Suprapubic skin (tissue), 4 donors: ENCODE results near the gene ICAM2. TPM values are rescaled to one million over a fixed set of nuclear protein-coding genes. Genes with fewer than 3 reads are reported as not detected.
"Not testable (repeated sequence)": the region's sequence is repeated elsewhere in the genome, so short reads cannot be mapped to it uniquely, and the experiment has no call there.

Experiments used
- DNase-seq, 2 donors: peaks; one replicate each; pipeline ENCODE4 v3.0.0-alpha.2; 2019; ENCODE audit warnings: low spot score in 2 of 2
- H3K27ac ChIP-seq: fragments of 200-600 bp; sonication (generic); one replicate; pipeline ENCODE4 v1.5.1; 2019
- H3K27me3 ChIP-seq: fragments of 200-600 bp; sonication (generic); one replicate; pipeline ENCODE4 v1.5.1; 2019
- H3K36me3 ChIP-seq: fragments of 200-600 bp; sonication (generic); one replicate; pipeline ENCODE4 v1.5.1; 2019
- H3K4me1 ChIP-seq: fragments of 200-600 bp; sonication (generic); one replicate; pipeline ENCODE4 v1.5.1; 2019
- H3K4me3 ChIP-seq: fragments of 200-600 bp; sonication (generic); one replicate; pipeline ENCODE4 v1.5.1; 2019; ENCODE audit warnings: mild to moderate bottlenecking
- H3K9me3 ChIP-seq: fragments of 200-600 bp; sonication (generic); one replicate; pipeline ENCODE4 v1.5.1; 2019
- EP300 ChIP-seq: sonication (generic); formaldehyde crosslinking; IDR thresholded peaks from one replicate; pipeline ENCODE4 v1.6.1; 2017; ENCODE audit warnings: antibody characterized with exemption
- POLR2A ChIP-seq, 2 donors: fragments of 450-650 bp; IDR thresholded peaks; one replicate each; pipeline ENCODE4 v1.6.1; 2017; ENCODE audit warnings: antibody characterized with exemption in 2 of 2, mild to moderate bottlenecking in 2 of 2, moderate library complexity in 2 of 2
- POLR2AphosphoS5 ChIP-seq, 3 donors: sonication (generic); formaldehyde crosslinking; IDR thresholded peaks; one replicate each; pipeline ENCODE4 v1.6.1; 2017; ENCODE audit warnings: antibody characterized with exemption in 3 of 3
- WGBS: methylation state at CpG from one replicate; pipeline ENCODE4 v1.1.5; 2018; 5-methylcytosine and 5-hydroxymethylcytosine counted together
- total RNA-seq, 4 donors: library from RNA; depleted of rRNA; stranded (reverse); fragments of >200 nt; gene quantifications; one replicate each; pipeline ENCODE4 v1.1.0, GENCODE V29; 2016
- TF ChIP-seq, protein P1 (sequence below), 2 donors: fragments of 200-600 bp in 1 of 2; fragments of 450-650 bp in 1 of 2; sonication (generic) in 1 of 2; IDR thresholded peaks; one replicate each; pipeline ENCODE4 v1.5.1; 2016 to 2019; ENCODE audit warnings: antibody characterized with exemption in 2 of 2, mild to moderate bottlenecking in 1 of 2, moderate library complexity in 1 of 2

Gene ICAM2
- total RNA-seq, 4 donors from 2014 or later = 8.4 to 32.5 (median 14.9) TPM

DNA sequence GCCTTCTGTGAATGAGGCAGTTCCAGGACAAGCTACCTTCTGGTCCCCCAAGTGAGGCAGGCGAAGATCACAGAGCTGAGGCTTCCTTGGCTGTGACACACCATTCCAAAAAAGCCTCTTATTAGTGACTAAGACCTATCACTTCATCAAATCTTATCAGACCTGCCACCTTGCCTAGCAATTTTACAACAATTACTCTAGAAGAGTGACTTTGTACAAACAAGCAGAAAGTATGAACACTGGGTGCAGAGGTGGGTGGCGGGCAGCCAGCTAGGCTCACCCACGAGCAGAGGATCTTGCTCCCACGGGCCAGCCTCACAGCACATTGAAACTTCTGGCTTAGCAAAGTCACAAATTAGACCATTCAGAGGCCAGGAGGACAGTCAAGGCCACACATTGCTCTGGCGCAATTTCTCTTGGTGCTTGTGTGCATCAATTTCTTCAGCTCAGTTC, 2.2 kb upstream of the ICAM2 start:
- DNase-seq = peak in 1 of 2 donors; percentile 26
- Histone ChIP-seq H3K4me1 (peaks cover 18% of the 10 kb centered on the region), H3K27ac (no peak overlapping the region), H3K9me3 (no peaks in the 10 kb centered on the region), H3K27me3 (no peaks in the 10 kb centered on the region), H3K4me3 (no peak overlapping the region), H3K36me3 (no peaks in the 10 kb centered on the region)
- 80% methylated on average over 5 of the region's 5 CpGs for WGBS
- no peak for TF ChIP-seq POLR2A (IDR thresholded peaks at IDR 0.05)
- TF ChIP-seq, protein P1, sequence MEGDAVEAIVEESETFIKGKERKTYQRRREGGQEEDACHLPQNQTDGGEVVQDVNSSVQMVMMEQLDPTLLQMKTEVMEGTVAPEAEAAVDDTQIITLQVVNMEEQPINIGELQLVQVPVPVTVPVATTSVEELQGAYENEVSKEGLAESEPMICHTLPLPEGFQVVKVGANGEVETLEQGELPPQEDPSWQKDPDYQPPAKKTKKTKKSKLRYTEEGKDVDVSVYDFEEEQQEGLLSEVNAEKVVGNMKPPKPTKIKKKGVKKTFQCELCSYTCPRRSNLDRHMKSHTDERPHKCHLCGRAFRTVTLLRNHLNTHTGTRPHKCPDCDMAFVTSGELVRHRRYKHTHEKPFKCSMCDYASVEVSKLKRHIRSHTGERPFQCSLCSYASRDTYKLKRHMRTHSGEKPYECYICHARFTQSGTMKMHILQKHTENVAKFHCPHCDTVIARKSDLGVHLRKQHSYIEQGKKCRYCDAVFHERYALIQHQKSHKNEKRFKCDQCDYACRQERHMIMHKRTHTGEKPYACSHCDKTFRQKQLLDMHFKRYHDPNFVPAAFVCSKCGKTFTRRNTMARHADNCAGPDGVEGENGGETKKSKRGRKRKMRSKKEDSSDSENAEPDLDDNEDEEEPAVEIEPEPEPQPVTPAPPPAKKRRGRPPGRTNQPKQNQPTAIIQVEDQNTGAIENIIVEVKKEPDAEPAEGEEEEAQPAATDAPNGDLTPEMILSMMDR (IDR thresholded peaks at IDR 0.05) = no peak
- TF ChIP-seq EP300 = no peak
- TF ChIP-seq POLR2AphosphoS5 (IDR thresholded peaks at IDR 0.05) = no peak

DNA sequence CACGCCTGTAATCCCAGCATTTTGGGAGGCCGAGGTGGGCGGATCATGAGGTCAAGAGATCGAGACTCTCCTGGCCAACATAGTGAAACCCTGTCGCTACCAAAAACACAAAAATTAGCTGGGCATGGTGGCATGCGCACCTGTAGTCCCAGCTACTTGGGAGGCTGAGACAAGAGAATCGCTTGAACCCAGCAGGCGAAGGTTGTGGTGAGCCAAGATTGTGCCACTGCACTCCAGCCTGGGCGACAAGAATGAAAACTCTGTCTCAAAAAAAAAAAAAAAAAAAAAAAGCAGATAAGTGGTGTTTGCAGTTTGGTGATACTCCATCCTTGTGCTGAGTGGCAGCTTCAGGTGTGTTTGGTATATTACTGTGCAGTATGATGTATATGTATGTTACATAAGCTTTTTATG, 877 bp downstream of the ICAM2 start:
- H3K9me3 ChIP-seq, H3K36me3 ChIP-seq, H3K27me3 ChIP-seq: not testable (repeated sequence)
- peak; percentile 10 to 23 for DNase-seq
- 78% methylated on average over 9 of the region's 9 CpGs for WGBS
- peak overlapping the region; percentile 73 for H3K27ac ChIP-seq
- H3K4me1 ChIP-seq = peaks cover 11% of the 10 kb centered on the region
- H3K4me3 ChIP-seq = peak overlapping the region; percentile 40

DNA sequence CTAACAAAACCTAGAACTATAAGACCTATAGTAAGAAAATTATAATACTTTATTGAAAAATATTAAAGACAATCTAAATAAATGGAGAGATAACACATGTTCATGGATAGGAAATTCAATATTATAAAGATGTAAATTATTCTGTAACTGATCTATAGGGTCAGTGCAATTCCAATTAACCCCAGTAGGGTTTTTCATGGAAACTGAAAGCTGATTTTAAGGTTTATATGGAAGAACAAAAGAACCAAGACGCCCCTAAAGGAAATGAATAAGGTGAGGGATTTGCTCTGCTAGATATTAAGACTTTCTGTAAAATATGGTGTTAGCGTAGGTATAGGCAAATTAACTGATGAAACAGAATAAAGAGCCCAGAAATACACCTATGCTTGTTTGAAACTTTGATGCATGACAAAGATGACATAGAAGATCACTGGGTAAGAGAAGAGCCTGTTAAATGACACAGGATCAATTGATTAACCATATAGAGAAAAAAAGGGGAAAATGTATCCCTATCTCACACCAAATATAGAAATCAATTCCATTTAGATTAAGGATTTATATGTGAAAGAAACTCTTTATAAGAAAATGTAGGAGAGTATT, 3.0 kb downstream of the ICAM2 start:
- H3K4me1 ChIP-seq = peaks cover 11% of the 10 kb centered on the region
- no peak overlapping the region for H3K27ac ChIP-seq
- 81% methylated on average over 2 of the region's 2 CpGs for WGBS
- no peaks in the 10 kb centered on the region for H3K27me3 ChIP-seq
- TF ChIP-seq, protein P1 (IDR thresholded peaks at IDR 0.05) = peak in 1 of 2 donors; percentile 14
- TF ChIP-seq POLR2AphosphoS5 (IDR thresholded peaks at IDR 0.05) = no peak
- no peaks in the 10 kb centered on the region for H3K36me3 ChIP-seq
- DNase-seq = no peak
- no peaks in the 10 kb centered on the region for H3K9me3 ChIP-seq
- no peak overlapping the region for H3K4me3 ChIP-seq

DNA sequence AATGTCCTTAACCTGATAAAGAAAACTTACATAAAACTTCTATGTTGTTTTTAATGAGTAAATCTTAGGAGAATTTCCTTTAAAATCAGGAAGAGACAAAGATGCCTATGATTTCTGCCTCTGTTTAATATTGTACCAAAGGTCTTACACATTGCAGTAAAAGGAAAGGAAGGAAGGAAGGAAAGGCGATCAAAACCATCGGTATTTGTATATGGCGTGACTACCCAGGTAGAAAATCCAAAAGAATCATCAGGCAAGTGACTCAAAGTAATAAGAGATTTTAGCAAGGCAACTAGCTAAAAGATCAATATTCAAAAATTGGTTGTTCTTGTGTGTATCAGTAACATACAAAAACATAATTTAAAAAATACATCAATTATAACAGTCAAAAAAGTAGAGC, 3.5 kb downstream of the ICAM2 start:
- TF ChIP-seq, protein P1 (IDR thresholded peaks at IDR 0.05) = no peak
- TF ChIP-seq EP300 (no peak), POLR2AphosphoS5 (IDR thresholded peaks at IDR 0.05) (no peak), POLR2A (IDR thresholded peaks at IDR 0.05) (no peak)
- 75% methylated on average over 3 of the region's 3 CpGs for WGBS
- Histone ChIP-seq H3K4me3 (no peak overlapping the region), H3K27me3 (no peaks in the 10 kb centered on the region), H3K36me3 (no peaks in the 10 kb centered on the region), H3K9me3 (no peaks in the 10 kb centered on the region), H3K4me1 (peaks cover 11% of the 10 kb centered on the region), H3K27ac (no peak overlapping the region)
- no peak for DNase-seq

DNA sequence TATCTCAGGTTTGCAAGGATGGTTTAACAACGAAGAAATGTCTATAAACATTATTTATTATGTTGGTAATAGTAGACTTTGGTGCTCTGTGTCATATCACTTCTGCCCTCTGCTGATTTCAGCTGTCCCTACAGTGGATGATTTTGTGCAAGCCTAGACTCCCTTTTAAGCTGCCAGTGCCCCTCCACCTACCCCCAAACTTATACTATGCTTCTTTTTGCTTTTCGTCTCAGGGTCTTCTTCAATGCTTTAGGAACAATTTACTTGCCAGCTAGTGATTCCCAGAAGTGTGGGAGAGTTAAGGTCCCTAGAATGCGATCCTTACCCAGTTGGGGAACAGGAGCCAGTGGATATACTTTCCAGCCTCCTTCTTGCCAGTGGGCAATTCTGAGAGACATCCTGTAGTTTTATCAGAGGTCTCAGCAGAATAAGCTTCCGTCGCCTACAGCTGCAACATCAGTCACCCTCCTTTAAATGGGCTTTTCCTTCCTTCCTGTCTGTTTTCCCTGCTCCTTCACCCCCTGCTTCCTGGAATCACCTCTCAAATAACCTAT, 4.1 kb downstream of the ICAM2 start:
- no peak overlapping the region for H3K4me3 ChIP-seq
- no peak overlapping the region for H3K27ac ChIP-seq
- no peaks in the 10 kb centered on the region for H3K27me3 ChIP-seq
- H3K4me1 ChIP-seq = peaks cover 11% of the 10 kb centered on the region
- DNase-seq = peak; percentile 5 to 23
- 55% methylated on average over 5 of the region's 5 CpGs for WGBS
- TF ChIP-seq POLR2AphosphoS5 (IDR thresholded peaks at IDR 0.05) (no peak), POLR2A (IDR thresholded peaks at IDR 0.05) (no peak), EP300 (no peak)
- TF ChIP-seq, protein P1 (IDR thresholded peaks at IDR 0.05) = no peak
- H3K9me3 ChIP-seq = no peaks in the 10 kb centered on the region
- H3K36me3 ChIP-seq = no peaks in the 10 kb centered on the region
